Astrocyte (in vitro differentiated cells and primary cell): ENCODE measurements around the gene GPATCH2L. TPM values are rescaled to one million over a fixed set of nuclear protein-coding genes. Genes with fewer than 3 reads are reported as not detected.

Source experiments
- DNase-seq: peaks from one replicate; pipeline ENCODE4 v3.0.0-alpha.2; 2010; ENCODE audit warnings: low read depth
- FAIRE-seq: peaks from 2 replicates; lab custom pipeline; 2011; peaks lifted over from hg19 to GRCh38; lab: Jason Lieb, UNC
- H2AFZ ChIP-seq: 2 replicates; pipeline ENCODE4 v1.6.0; 2012; ENCODE audit warnings: low read depth, low read length, inconsistent platforms
- H3K27ac ChIP-seq: 2 replicates; pipeline ENCODE4 v1.5.1; 2011; ENCODE audit warnings: low read depth, low read length, inconsistent platforms
- H3K27me3 ChIP-seq: 2 replicates; pipeline ENCODE4 v1.6.0; 2011; ENCODE audit warnings: low read length, inconsistent platforms; ENCODE audit not compliant: insufficient read depth
- H3K36me3 ChIP-seq: 2 replicates; pipeline ENCODE4 v1.5.1; 2011; ENCODE audit warnings: low read length, inconsistent platforms; ENCODE audit not compliant: insufficient read depth
- H3K4me1 ChIP-seq: 2 replicates; pipeline ENCODE4 v1.5.1; 2011; ENCODE audit warnings: low read length, inconsistent platforms; ENCODE audit not compliant: insufficient read depth
- H3K4me2 ChIP-seq: 2 replicates; pipeline ENCODE4 v1.6.0; 2012; ENCODE audit warnings: low read length, inconsistent platforms
- H3K4me3 ChIP-seq: 2 replicates; pipeline ENCODE4 v1.5.1; 2011; ENCODE audit warnings: low read depth, mild to moderate bottlenecking, low read length, inconsistent platforms; ENCODE audit not compliant: insufficient read depth
- H3K79me2 ChIP-seq: 2 replicates; pipeline ENCODE4 v1.6.0; 2012; ENCODE audit warnings: mild to moderate bottlenecking, low read length, inconsistent platforms; ENCODE audit not compliant: insufficient read depth
- H3K9ac ChIP-seq: 2 replicates; pipeline ENCODE4 v1.6.0; 2012; ENCODE audit warnings: mild to moderate bottlenecking, low read length, inconsistent platforms
- H3K9me3 ChIP-seq: 2 replicates; pipeline ENCODE4 v1.5.1; 2012; ENCODE audit warnings: low read depth, mild to moderate bottlenecking, low read length, inconsistent platforms; ENCODE audit not compliant: insufficient read depth
- H4K20me1 ChIP-seq: 2 replicates; pipeline ENCODE4 v1.6.0; 2012; ENCODE audit warnings: low read length, inconsistent platforms; ENCODE audit not compliant: insufficient read depth
- H3K27ac Mint-ChIP-seq: one replicate; pipeline ENCODE4 v1.8.0; 2021; ENCODE audit warnings: mild to moderate bottlenecking, mixed read lengths; ENCODE audit not compliant: unreplicated experiment
- H3K27me3 Mint-ChIP-seq: one replicate; pipeline ENCODE4 v1.8.0; 2021; ENCODE audit warnings: low read depth, mixed read lengths; ENCODE audit not compliant: unreplicated experiment
- H3K36me3 Mint-ChIP-seq: one replicate; pipeline ENCODE4 v1.8.0; 2021; ENCODE audit warnings: low read depth, mixed read lengths; ENCODE audit not compliant: unreplicated experiment
- H3K4me1 Mint-ChIP-seq: one replicate; pipeline ENCODE4 v1.8.0; 2021; ENCODE audit warnings: low read depth, mixed read lengths; ENCODE audit not compliant: unreplicated experiment
- H3K4me3 Mint-ChIP-seq: one replicate; pipeline ENCODE4 v1.8.0; 2021; ENCODE audit warnings: mild to moderate bottlenecking, moderate library complexity, mixed read lengths; ENCODE audit not compliant: unreplicated experiment
- H3K9me3 Mint-ChIP-seq: one replicate; pipeline ENCODE4 v1.8.0; 2021; ENCODE audit warnings: mild to moderate bottlenecking, mixed read lengths; ENCODE audit not compliant: unreplicated experiment
- CTCF ChIP-seq: IDR thresholded peaks from 2 replicates; pipeline ENCODE4 v1.5.1; 2011; ENCODE audit warnings: low read depth, mild to moderate bottlenecking, inconsistent platforms, low read length, moderate library complexity; ENCODE audit not compliant: insufficient read depth
- EZH2 ChIP-seq: IDR thresholded peaks from 2 replicates; pipeline ENCODE4 v1.6.1; 2012; ENCODE audit warnings: mild to moderate bottlenecking, low read length, inconsistent platforms; ENCODE audit not compliant: insufficient read depth
- total RNA-seq: library from RNA; stranded (reverse); gene quantifications from 2 replicates; pipeline ENCODE4 v1.2.1, GENCODE V29; 2021

The GPATCH2L gene
- total RNA-seq, 1 donor from 2014 or later, result 60.8 TPM

GRCh38 chr14:76217179-76217578, 65.5 kb downstream of the GPATCH2L start:
- H3K4me1 ChIP-seq, result no peaks in the 10 kb centered on the region
- TF ChIP-seq CTCF (no peak), EZH2 (no peak)
- H3K4me3 Mint-ChIP-seq, result no peak overlapping the region
- no peaks in the 10 kb centered on the region for H3K27me3 ChIP-seq
- H3K27me3 Mint-ChIP-seq, result no peaks in the 10 kb centered on the region
- H3K36me3 Mint-ChIP-seq, result no peaks in the 10 kb centered on the region
- no peaks in the 10 kb centered on the region for H3K9me3 ChIP-seq
- no peak for DNase-seq
- H2AFZ ChIP-seq, result no peak overlapping the region
- H3K36me3 ChIP-seq, result no peaks in the 10 kb centered on the region
- no peaks in the 10 kb centered on the region for H3K79me2 ChIP-seq
- no peak overlapping the region for H3K9ac ChIP-seq
- no peak overlapping the region for H3K27ac ChIP-seq
- no peaks in the 10 kb centered on the region for H4K20me1 ChIP-seq
- H3K27ac Mint-ChIP-seq, result no peak overlapping the region
- no peak overlapping the region for H3K4me2 ChIP-seq
- no peak overlapping the region for H3K4me3 ChIP-seq
- no peaks in the 10 kb centered on the region for H3K9me3 Mint-ChIP-seq
- no peaks in the 10 kb centered on the region for H3K4me1 Mint-ChIP-seq
- FAIRE-seq, result no peak

DNA sequence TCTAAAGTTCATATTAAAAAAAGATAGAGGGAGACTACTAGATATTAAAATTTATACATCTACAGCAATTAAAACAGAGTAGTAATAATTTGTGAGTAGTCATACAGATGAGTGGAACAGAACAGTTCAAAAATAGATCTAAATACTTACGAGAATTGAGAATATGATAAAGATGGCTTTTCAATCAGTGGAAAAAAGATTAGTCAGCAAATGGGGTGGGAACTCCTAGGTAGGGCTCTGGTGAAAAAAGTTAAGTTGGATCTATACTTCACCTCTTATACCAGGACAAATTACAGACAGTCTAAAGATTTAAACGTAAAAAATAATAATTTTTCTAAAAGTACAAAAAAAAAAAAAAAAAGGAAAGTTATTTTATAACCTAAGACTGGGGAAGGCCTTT, 66.9 kb downstream of the GPATCH2L start:
- H4K20me1 ChIP-seq, result no peaks in the 10 kb centered on the region
- H3K36me3 ChIP-seq, result no peaks in the 10 kb centered on the region
- no peak overlapping the region for H3K9ac ChIP-seq
- H3K27ac ChIP-seq, result no peak overlapping the region
- DNase-seq (no peak), FAIRE-seq (no peak)
- no peak overlapping the region for H3K4me3 ChIP-seq
- Mint-ChIP-seq H3K27ac (no peak overlapping the region), H3K27me3 (no peaks in the 10 kb centered on the region), H3K36me3 (no peaks in the 10 kb centered on the region), H3K9me3 (no peaks in the 10 kb centered on the region), H3K4me3 (no peak overlapping the region), H3K4me1 (no peaks in the 10 kb centered on the region)
- H3K4me1 ChIP-seq, result no peaks in the 10 kb centered on the region
- H3K27me3 ChIP-seq, result no peaks in the 10 kb centered on the region
- no peaks in the 10 kb centered on the region for H3K79me2 ChIP-seq
- no peak for TF ChIP-seq CTCF
- TF ChIP-seq EZH2, result no peak
- H2AFZ ChIP-seq, result no peak overlapping the region
- no peaks in the 10 kb centered on the region for H3K9me3 ChIP-seq
- no peak overlapping the region for H3K4me2 ChIP-seq

GRCh38 chr14:76219873-76220272, 68.2 kb downstream of the GPATCH2L start:
- Mint-ChIP-seq H3K4me3 (no peak overlapping the region), H3K27me3 (no peaks in the 10 kb centered on the region), H3K9me3 (peaks cover 2% of the 10 kb centered on the region), H3K4me1 (no peaks in the 10 kb centered on the region), H3K36me3 (no peaks in the 10 kb centered on the region), H3K27ac (no peak overlapping the region)
- Histone ChIP-seq H3K4me1 (no peaks in the 10 kb centered on the region), H3K4me2 (no peak overlapping the region), H3K9me3 (no peaks in the 10 kb centered on the region), H3K9ac (no peak overlapping the region), H3K36me3 (no peaks in the 10 kb centered on the region), H3K27ac (no peak overlapping the region), H3K27me3 (no peaks in the 10 kb centered on the region), H4K20me1 (no peaks in the 10 kb centered on the region), H3K4me3 (no peak overlapping the region), H3K79me2 (no peaks in the 10 kb centered on the region), H2AFZ (no peak overlapping the region)
- DNase-seq, result no peak
- TF ChIP-seq EZH2 (no peak), CTCF (no peak)
- FAIRE-seq, result no peak
